GM23248 (cell line): Measurements from ENCODE around the gene PGP.

Source experiments
- EZH2 ChIP-seq: fragments of 200-600 bp; sonication (generic); IDR thresholded peaks from 2 replicates; pipeline ENCODE4 v1.6.1; 2018; ENCODE audit warnings: antibody characterized with exemption, mild to moderate bottlenecking; ENCODE audit not compliant: insufficient read depth, poor library complexity, severe bottlenecking
- EZH2phosphoT487 ChIP-seq: fragments of 200-600 bp; sonication (generic); IDR thresholded peaks from 2 replicates; pipeline ENCODE4 v1.6.1; 2018; ENCODE audit warnings: antibody characterized with exemption, moderate library complexity, mild to moderate bottlenecking, low read depth; ENCODE audit not compliant: insufficient read depth

- TF ChIP-seq EZH2 (no peak), EZH2phosphoT487 (no peak)
These were observed at the start of gene PGP for GRCh38 chr16:2214719-2214968.
